Measurements from ENCODE around the gene CST9.
"Not testable (repeated sequence)": the region's sequence is repeated elsewhere in the genome, so short reads cannot be mapped to it uniquely, and the experiment has no call there.

Gene CST9

GRCh38 chr20:23585808-23586734 lies 19.6 kb downstream of the CST9 start:
- no peak for DNase-seq

- no peak for DNase-seq
Measured at GRCh38 chr20:23585449-23585807, 20.3 kb downstream of the CST9 start.

- no peak for DNase-seq
Measured at GRCh38 chr20:23584434-23585199, 21.1 kb downstream of the CST9 start.

- no peak for DNase-seq
Measured at GRCh38 chr20:23583526-23583925, 22.2 kb downstream of the CST9 start.

- no peak for DNase-seq
Measured at GRCh38 chr20:23582293-23582692, 23.4 kb downstream of the CST9 start.

GRCh38 chr20:23581833-23582232 lies 23.9 kb downstream of the CST9 start:
- DNase-seq: not testable (repeated sequence)

- DNase-seq: no peak
Measured at GRCh38 chr20:23574977-23575376, 30.7 kb downstream of the CST9 start.

GRCh38 chr20:23570178-23570760 lies 35.4 kb downstream of the CST9 start:
- no peak for DNase-seq

GRCh38 chr20:23569570-23569969 lies 36.1 kb downstream of the CST9 start:
- DNase-seq: no peak

- DNase-seq: no peak
Measured at GRCh38 chr20:23568971-23569330, 36.8 kb downstream of the CST9 start.

GRCh38 chr20:23568320-23568970 lies 37.3 kb downstream of the CST9 start, which contains the start of gene CST9L:
TSS of gene CST9L (minus strand) at chr20:23568484. CDS start at chr20:23568450, 34 bp downstream.
- DNase-seq: no peak

GRCh38 chr20:23566199-23566932 lies 39.4 kb downstream of the CST9 start:
- DNase-seq: no peak

- no peak for DNase-seq
Measured at GRCh38 chr20:23565503-23566045, 40.1 kb downstream of the CST9 start.

GRCh38 chr20:23564927-23565326 lies 40.8 kb downstream of the CST9 start:
- DNase-seq: no peak

GRCh38 chr20:23562721-23563342 lies 42.9 kb downstream of the CST9 start:
- DNase-seq: no peak

GRCh38 chr20:23554401-23554800 lies 51.3 kb downstream of the CST9 start:
- no peak for DNase-seq
